ENCODE measurements around the gene TXNDC2.
"Not testable (repeated sequence)": the region's sequence is repeated elsewhere in the genome, so short reads cannot be mapped to it uniquely, and the experiment has no call there.

Gene TXNDC2

GRCh38 chr18:9887992-9888391, 2.2 kb downstream of the TXNDC2 start:
- DNase-seq, result no peak

GRCh38 chr18:9890196-9890595, 4.4 kb downstream of the TXNDC2 start:
- no peak for DNase-seq

GRCh38 chr18:9890957-9891356, 5.2 kb downstream of the TXNDC2 start:
- no peak for DNase-seq

GRCh38 chr18:9891515-9891914, 5.7 kb downstream of the TXNDC2 start:
- not testable (repeated sequence) for DNase-seq

- no peak for DNase-seq
These were observed 8.8 kb downstream of the TXNDC2 start for GRCh38 chr18:9894454-9895068.

- DNase-seq, result no peak
These were observed 11.4 kb downstream of the TXNDC2 start for GRCh38 chr18:9897129-9897528.

GRCh38 chr18:9897787-9898291, 12.1 kb downstream of the TXNDC2 start:
- not testable (repeated sequence) for DNase-seq

GRCh38 chr18:9898792-9899549, 13.2 kb downstream of the TXNDC2 start:
- DNase-seq, result no peak

GRCh38 chr18:9899550-9899930, 13.8 kb downstream of the TXNDC2 start:
- not testable (repeated sequence) for DNase-seq

GRCh38 chr18:9900699-9901098, 14.9 kb downstream of the TXNDC2 start:
- no peak for DNase-seq

GRCh38 chr18:9901377-9901776, 15.6 kb downstream of the TXNDC2 start:
- no peak for DNase-seq

GRCh38 chr18:9902264-9902663, 16.5 kb downstream of the TXNDC2 start:
- not testable (repeated sequence) for DNase-seq

GRCh38 chr18:9902832-9903231, 17.1 kb downstream of the TXNDC2 start:
- DNase-seq, result no peak

- no peak for DNase-seq
These were observed 19.7 kb downstream of the TXNDC2 start for GRCh38 chr18:9905401-9905922.

- no peak for DNase-seq
These were observed 20.7 kb downstream of the TXNDC2 start for GRCh38 chr18:9906481-9906880.

GRCh38 chr18:9907867-9908266, 22.1 kb downstream of the TXNDC2 start:
- no peak for DNase-seq

GRCh38 chr18:9910071-9910470, 24.3 kb downstream of the TXNDC2 start:
- DNase-seq, result no peak

GRCh38 chr18:9910661-9911060, 24.9 kb downstream of the TXNDC2 start:
- DNase-seq, result no peak

GRCh38 chr18:9911226-9911625, 25.5 kb downstream of the TXNDC2 start:
- DNase-seq, result no peak

- DNase-seq, result not testable (repeated sequence)
These were observed 26.5 kb downstream of the TXNDC2 start for GRCh38 chr18:9912285-9912684.

GRCh38 chr18:9913151-9913525, 27.4 kb downstream of the TXNDC2 start:
- DNase-seq, result no peak

GRCh38 chr18:9913526-9914333, 28.0 kb downstream of the TXNDC2 start, which contains the start of gene VAPA:
Gene VAPA (plus strand): TSS chr18:9914016. CDS start chr18:9914257, 241 bp downstream.
- peak; percentile 66 to 87 for DNase-seq

- DNase-seq, result no peak
These were observed 28.5 kb downstream of the TXNDC2 start for GRCh38 chr18:9914334-9914583.
